Liver (tissue), 9 donors: ENCODE data around the gene TEX261. TPM values are rescaled to one million over a fixed set of nuclear protein-coding genes. Genes with fewer than 3 reads are reported as not detected.

Source experiments
- DNase-seq: peaks from one replicate; pipeline ENCODE4 v3.0.0-alpha.2; 2017; ENCODE audit warnings: low spot score
- H3K27ac ChIP-seq, 2 donors: one replicate each; pipeline ENCODE4 v1.7.0; 2013; ENCODE audit warnings: inconsistent platforms in 2 of 2, low read length in 2 of 2, control low read depth in 1 of 2, low read depth in 1 of 2, mild to moderate bottlenecking in 1 of 2
- H3K27me3 ChIP-seq, 4 donors: one replicate each; pipeline versions ENCODE4 v1.6.1 to v1.7.0; 2013; ENCODE audit warnings: low read length in 3 of 4, inconsistent platforms in 1 of 4, mild to moderate bottlenecking in 1 of 4, moderate library complexity in 1 of 4; ENCODE audit not compliant: control insufficient read depth in 4 of 4, insufficient read depth in 4 of 4
- H3K36me3 ChIP-seq, 4 donors: one replicate each; pipeline versions ENCODE4 v1.6.1 to v1.7.0; 2013; ENCODE audit warnings: low read length in 3 of 4, mild to moderate bottlenecking in 3 of 4, low read depth in 1 of 4, moderate library complexity in 1 of 4; ENCODE audit not compliant: control insufficient read depth in 4 of 4, insufficient read depth in 3 of 4
- H3K4me1 ChIP-seq, 4 donors: one replicate each; pipeline versions ENCODE4 v1.6.1 to v1.7.0; 2013; ENCODE audit warnings: low read length in 3 of 4, mild to moderate bottlenecking in 3 of 4, moderate library complexity in 1 of 4; ENCODE audit not compliant: control insufficient read depth in 4 of 4, insufficient read depth in 4 of 4
- H3K4me3 ChIP-seq, 3 donors: one replicate each; pipeline versions ENCODE4 v1.6.1 to v1.7.0; 2013; ENCODE audit warnings: low read length in 3 of 3, control low read depth in 1 of 3, low read depth in 1 of 3, mild to moderate bottlenecking in 1 of 3
- H3K9ac ChIP-seq, 2 donors: one replicate each; pipeline ENCODE4 v1.7.0; 2013; ENCODE audit warnings: low read length in 2 of 2, mild to moderate bottlenecking in 2 of 2, moderate library complexity in 2 of 2, control low read depth in 1 of 2, low read depth in 1 of 2
- H3K9me3 ChIP-seq, 4 donors: one replicate each; pipeline versions ENCODE4 v1.6.1 to v1.7.0; 2013; ENCODE audit warnings: low read length in 3 of 4; ENCODE audit not compliant: control insufficient read depth in 4 of 4
- EGR1 ChIP-seq, 2 donors: IDR thresholded peaks; 2 replicates each; pipeline ENCODE4 v1.6.1; 2016 to 2018; ENCODE audit warnings: antibody characterized with exemption in 2 of 2, low read depth in 2 of 2
- FOXA1 ChIP-seq: IDR thresholded peaks from 2 replicates; pipeline ENCODE4 v1.6.1; 2016; ENCODE audit warnings: antibody characterized with exemption
- FOXA2 ChIP-seq: IDR thresholded peaks from 2 replicates; pipeline ENCODE4 v1.6.1; 2016; ENCODE audit warnings: antibody characterized with exemption
- GABPA ChIP-seq, 2 donors: IDR thresholded peaks in 1 of 2; conservative IDR thresholded peaks in 1 of 2; 2 replicates each; pipeline ENCODE4 v1.6.1; 2016; ENCODE audit warnings: antibody characterized with exemption in 2 of 2, mild to moderate bottlenecking in 1 of 2, moderate library complexity in 1 of 2
- HNF4A ChIP-seq, 2 donors: conservative IDR thresholded peaks; 2 replicates each; pipeline ENCODE4 v1.6.1; 2016; ENCODE audit warnings: antibody characterized with exemption in 2 of 2, mild to moderate bottlenecking in 2 of 2
- HNF4G ChIP-seq: IDR thresholded peaks from 2 replicates; pipeline ENCODE4 v1.6.1; 2016; ENCODE audit warnings: antibody characterized with exemption
- JUND ChIP-seq, 2 donors: IDR thresholded peaks; 2 replicates each; pipeline ENCODE4 v1.6.1; 2016; ENCODE audit warnings: antibody characterized with exemption in 2 of 2
- MAX ChIP-seq: IDR thresholded peaks from 2 replicates; pipeline ENCODE4 v1.6.1; 2016; ENCODE audit warnings: antibody characterized with exemption
- NR2F2 ChIP-seq: IDR thresholded peaks from 2 replicates; pipeline ENCODE4 v1.6.1; 2016; ENCODE audit warnings: antibody characterized with exemption
- RAD21 ChIP-seq, 2 donors: IDR thresholded peaks; 2 replicates each; pipeline ENCODE4 v1.6.1; 2016; ENCODE audit warnings: antibody characterized with exemption in 2 of 2, mild to moderate bottlenecking in 2 of 2
- REST ChIP-seq: IDR thresholded peaks from 2 replicates; pipeline ENCODE4 v1.6.1; 2016; ENCODE audit warnings: antibody characterized with exemption, mild to moderate bottlenecking
- RXRA ChIP-seq, 2 donors: IDR thresholded peaks; 2 replicates each; pipeline ENCODE4 v1.6.1; 2017 to 2018; ENCODE audit warnings: antibody characterized with exemption in 2 of 2, mild to moderate bottlenecking in 1 of 2
- SP1 ChIP-seq: IDR thresholded peaks from 2 replicates; pipeline ENCODE4 v1.6.1; 2018; ENCODE audit warnings: antibody characterized with exemption, mild to moderate bottlenecking
- TAF1 ChIP-seq: conservative IDR thresholded peaks from 2 replicates; pipeline ENCODE4 v1.6.1; 2016; ENCODE audit warnings: antibody characterized with exemption, mild to moderate bottlenecking
- YY1 ChIP-seq: IDR thresholded peaks from 2 replicates; pipeline ENCODE4 v1.6.1; 2016; ENCODE audit warnings: antibody characterized with exemption, mild to moderate bottlenecking
- WGBS: extraction: QIAGEN DNeasy Blood & Tissue Kit; methylation state at CpG from one replicate; pipeline ENCODE4 v1.1.7; 2013; 5-methylcytosine and 5-hydroxymethylcytosine counted together
- polyA plus RNA-seq, 2 donors: library from polyadenylated mRNA; stranded (reverse) in 1 of 2; unstranded in 1 of 2; fragments of 200-250 nt in 1 of 2; fragments of >200 nt in 1 of 2; fragmentation: Nextera tagmentation in 1 of 2; extraction: Ambion mirVana in 1 of 2; gene quantifications; one replicate each; pipeline versions ENCODE4 v1.2.1 to v1.2.3, GENCODE V29; 2013 to 2015
- total RNA-seq, 2 donors: library from RNA; depleted of rRNA; stranded (reverse); fragments of >200 nt; gene quantifications; one replicate each; pipeline ENCODE4 v1.2.3, GENCODE V29; 2014
- TF ChIP-seq, protein P1 (sequence below): IDR thresholded peaks from 2 replicates; pipeline ENCODE4 v1.6.1; 2016; ENCODE audit warnings: antibody characterized with exemption
- TF ChIP-seq, protein P2 (sequence below): IDR thresholded peaks from 2 replicates; pipeline ENCODE4 v1.6.1; 2016; ENCODE audit warnings: antibody characterized with exemption
- TF ChIP-seq, protein P3 (sequence below): fragments of 150-350 bp; IDR thresholded peaks from 2 replicates; pipeline ENCODE4 v1.5.1; 2017; ENCODE audit warnings: improper control_type of control experiment, low read depth, low read length; ENCODE audit not compliant: missing input control
- donor health status: healthy.
- donor health status: healthy.
- donor health status: healthy.
- donor health status: healthy.
- donor health status: healthy.

The TEX261 gene
- total and polyA plus RNA-seq, 4 donors = 14.2 to 54.8 (median 24.4) TPM

- DNase-seq = no peak
These were observed 12.5 kb downstream of the TEX261 start for GRCh38 chr2:70981866-70982810.

DNA sequence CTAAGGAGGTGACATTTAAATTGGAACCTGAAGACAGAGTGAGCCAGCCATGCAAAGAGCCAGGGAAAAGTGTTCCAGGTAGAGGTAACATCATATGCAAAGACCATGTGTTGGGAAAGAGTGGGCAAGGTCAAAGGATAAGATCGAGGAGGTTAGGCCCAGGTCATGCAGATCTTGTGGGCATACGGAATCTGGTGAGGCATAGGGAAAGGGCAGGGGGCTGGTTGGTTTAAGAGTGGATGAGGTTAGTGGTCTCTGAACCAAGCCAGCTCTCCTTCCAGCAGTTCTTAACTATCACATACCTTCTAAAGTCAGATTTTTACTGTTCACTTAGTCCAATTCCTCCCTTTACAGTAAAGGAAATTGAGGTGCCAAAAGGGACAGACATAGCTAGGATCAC, 13.3 kb downstream of the TEX261 start:
- DNase-seq = no peak
- H3K27ac ChIP-seq = no peak overlapping the region
- peaks cover 0 to 17% (median 13%) of the 10 kb centered on the region in 4 donors for H3K4me1 ChIP-seq
- H3K36me3 ChIP-seq = peaks cover under 1 to 9% (median 6%) of the 10 kb centered on the region in 4 donors
- H3K4me3 ChIP-seq = no peak overlapping the region
- H3K9me3 ChIP-seq = no peaks in the 10 kb centered on the region
- TF ChIP-seq JUND (IDR thresholded peaks at IDR 0.05) = no peak
- TF ChIP-seq, protein P1, sequence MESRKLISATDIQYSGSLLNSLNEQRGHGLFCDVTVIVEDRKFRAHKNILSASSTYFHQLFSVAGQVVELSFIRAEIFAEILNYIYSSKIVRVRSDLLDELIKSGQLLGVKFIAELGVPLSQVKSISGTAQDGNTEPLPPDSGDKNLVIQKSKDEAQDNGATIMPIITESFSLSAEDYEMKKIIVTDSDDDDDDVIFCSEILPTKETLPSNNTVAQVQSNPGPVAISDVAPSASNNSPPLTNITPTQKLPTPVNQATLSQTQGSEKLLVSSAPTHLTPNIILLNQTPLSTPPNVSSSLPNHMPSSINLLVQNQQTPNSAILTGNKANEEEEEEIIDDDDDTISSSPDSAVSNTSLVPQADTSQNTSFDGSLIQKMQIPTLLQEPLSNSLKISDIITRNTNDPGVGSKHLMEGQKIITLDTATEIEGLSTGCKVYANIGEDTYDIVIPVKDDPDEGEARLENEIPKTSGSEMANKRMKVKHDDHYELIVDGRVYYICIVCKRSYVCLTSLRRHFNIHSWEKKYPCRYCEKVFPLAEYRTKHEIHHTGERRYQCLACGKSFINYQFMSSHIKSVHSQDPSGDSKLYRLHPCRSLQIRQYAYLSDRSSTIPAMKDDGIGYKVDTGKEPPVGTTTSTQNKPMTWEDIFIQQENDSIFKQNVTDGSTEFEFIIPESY = no peak
- TF ChIP-seq HNF4A (conservative IDR thresholded peaks at IDR 0.05) = no peak
- TF ChIP-seq MAX = no peak
- TF ChIP-seq HNF4G = no peak
- TF ChIP-seq, protein P2, sequence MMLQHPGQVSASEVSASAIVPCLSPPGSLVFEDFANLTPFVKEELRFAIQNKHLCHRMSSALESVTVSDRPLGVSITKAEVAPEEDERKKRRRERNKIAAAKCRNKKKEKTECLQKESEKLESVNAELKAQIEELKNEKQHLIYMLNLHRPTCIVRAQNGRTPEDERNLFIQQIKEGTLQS = no peak
- TF ChIP-seq, protein P3, sequence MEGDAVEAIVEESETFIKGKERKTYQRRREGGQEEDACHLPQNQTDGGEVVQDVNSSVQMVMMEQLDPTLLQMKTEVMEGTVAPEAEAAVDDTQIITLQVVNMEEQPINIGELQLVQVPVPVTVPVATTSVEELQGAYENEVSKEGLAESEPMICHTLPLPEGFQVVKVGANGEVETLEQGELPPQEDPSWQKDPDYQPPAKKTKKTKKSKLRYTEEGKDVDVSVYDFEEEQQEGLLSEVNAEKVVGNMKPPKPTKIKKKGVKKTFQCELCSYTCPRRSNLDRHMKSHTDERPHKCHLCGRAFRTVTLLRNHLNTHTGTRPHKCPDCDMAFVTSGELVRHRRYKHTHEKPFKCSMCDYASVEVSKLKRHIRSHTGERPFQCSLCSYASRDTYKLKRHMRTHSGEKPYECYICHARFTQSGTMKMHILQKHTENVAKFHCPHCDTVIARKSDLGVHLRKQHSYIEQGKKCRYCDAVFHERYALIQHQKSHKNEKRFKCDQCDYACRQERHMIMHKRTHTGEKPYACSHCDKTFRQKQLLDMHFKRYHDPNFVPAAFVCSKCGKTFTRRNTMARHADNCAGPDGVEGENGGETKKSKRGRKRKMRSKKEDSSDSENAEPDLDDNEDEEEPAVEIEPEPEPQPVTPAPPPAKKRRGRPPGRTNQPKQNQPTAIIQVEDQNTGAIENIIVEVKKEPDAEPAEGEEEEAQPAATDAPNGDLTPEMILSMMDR = no peak
- no peak for TF ChIP-seq SP1
- no peak for TF ChIP-seq FOXA2
- TF ChIP-seq REST = no peak
- TF ChIP-seq RXRA (IDR thresholded peaks at IDR 0.05) = no peak
- no peak for TF ChIP-seq TAF1
- no peak for TF ChIP-seq FOXA1
- TF ChIP-seq YY1 = no peak
- no peak for TF ChIP-seq GABPA (IDR thresholded peaks at IDR 0.05 in 1 of 2, conservative IDR thresholded peaks at IDR 0.05 in 1 of 2)
- TF ChIP-seq NR2F2 = no peak
- TF ChIP-seq EGR1 (IDR thresholded peaks at IDR 0.05; ENCODE audit: low read depth in 2 of 2) = no peak
- no peak for TF ChIP-seq RAD21 (IDR thresholded peaks at IDR 0.05)
- H3K9ac ChIP-seq = no peak overlapping the region
- 72% methylated on average over 2 of the region's 2 CpGs for WGBS
- no peaks in the 10 kb centered on the region for H3K27me3 ChIP-seq

More at GRCh38 chr2:70981866-70982810, 12.5 kb downstream of the TEX261 start:
- TF ChIP-seq YY1 (no peak), FOXA1 (no peak), JUND (IDR thresholded peaks at IDR 0.05) (no peak), RAD21 (IDR thresholded peaks at IDR 0.05) (no peak), SP1 (no peak)
- TF ChIP-seq, protein P1 = no peak
- Histone ChIP-seq H3K27ac (no peak overlapping the region), H3K36me3 (peaks cover 4 to 16% (median 10%) of the 10 kb centered on the region in 4 donors), H3K27me3 (no peaks in the 10 kb centered on the region), H3K9me3 (no peaks in the 10 kb centered on the region), H3K4me1 (peaks cover 0 to 17% (median 12%) of the 10 kb centered on the region in 4 donors), H3K4me3 (no peak overlapping the region), H3K9ac (no peak overlapping the region)
- WGBS = 94% methylated on average over 14 of the region's 14 CpGs
